ENCODE results near the gene PERM1.

- TF ChIP-seq CTCF (IDR thresholded peaks at IDR 0.05; ENCODE audit: low read length) (no peak), EZH2 (IDR thresholded peaks at IDR 0.05; ENCODE audit: borderline replicate concordance, low read length) (no peak)
Measured at GRCh38 chr1:944341-945325, 37.3 kb downstream of the PERM1 start.

All from OCI-LY1 (cell line).